Measurements from ENCODE around the gene MARK2. TPM values are rescaled to one million over a fixed set of nuclear protein-coding genes. Genes with fewer than 3 reads are reported as not detected.

Gene MARK2
- total and polyA plus RNA-seq, 11 donors, result 17.0 to 53.5 (median 37.5) TPM

DNA sequence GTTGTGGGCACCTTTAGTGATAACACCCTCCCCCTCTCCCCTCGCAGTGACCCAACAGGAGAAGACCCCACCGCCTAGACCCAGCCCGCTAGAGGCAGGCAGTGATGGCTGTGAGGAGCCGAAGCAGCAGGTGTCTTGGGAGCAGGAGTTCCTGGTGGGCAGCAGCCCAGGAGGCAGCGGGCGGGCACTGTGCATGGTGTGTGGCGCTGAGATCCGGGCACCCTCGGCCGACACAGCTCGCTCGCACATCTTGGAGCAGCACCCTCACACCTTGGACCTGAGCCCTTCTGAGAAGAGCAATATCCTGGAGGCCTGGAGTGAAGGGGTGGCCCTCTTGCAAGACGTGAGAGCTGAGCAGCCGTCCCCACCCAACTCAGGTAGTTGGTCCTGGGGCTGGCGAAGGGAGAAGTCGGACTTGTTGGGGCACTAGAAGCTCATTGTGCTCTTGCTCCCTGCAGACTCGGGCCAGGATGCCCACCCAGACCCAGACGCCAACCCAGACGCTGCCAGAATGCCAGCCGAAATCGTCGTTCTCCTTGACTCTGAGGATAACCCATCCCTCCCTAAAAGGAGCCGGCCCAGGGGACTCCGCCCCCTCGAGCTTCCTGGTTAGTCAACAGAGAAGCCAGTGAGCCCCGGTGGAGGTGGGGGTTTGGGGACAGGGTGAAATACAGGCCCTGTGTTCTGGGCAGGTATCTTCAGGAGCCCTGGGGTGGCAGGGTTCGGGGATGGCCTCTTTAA, 21.0 kb upstream of the MARK2 start:
- no peaks in the 10 kb centered on the region for H3K27me3 ChIP-seq
- DNase-seq (no peak), ATAC-seq (no peak)
- intact Hi-C loops (cut with DNase I), result no loop called here
- TF ChIP-seq, protein P1, sequence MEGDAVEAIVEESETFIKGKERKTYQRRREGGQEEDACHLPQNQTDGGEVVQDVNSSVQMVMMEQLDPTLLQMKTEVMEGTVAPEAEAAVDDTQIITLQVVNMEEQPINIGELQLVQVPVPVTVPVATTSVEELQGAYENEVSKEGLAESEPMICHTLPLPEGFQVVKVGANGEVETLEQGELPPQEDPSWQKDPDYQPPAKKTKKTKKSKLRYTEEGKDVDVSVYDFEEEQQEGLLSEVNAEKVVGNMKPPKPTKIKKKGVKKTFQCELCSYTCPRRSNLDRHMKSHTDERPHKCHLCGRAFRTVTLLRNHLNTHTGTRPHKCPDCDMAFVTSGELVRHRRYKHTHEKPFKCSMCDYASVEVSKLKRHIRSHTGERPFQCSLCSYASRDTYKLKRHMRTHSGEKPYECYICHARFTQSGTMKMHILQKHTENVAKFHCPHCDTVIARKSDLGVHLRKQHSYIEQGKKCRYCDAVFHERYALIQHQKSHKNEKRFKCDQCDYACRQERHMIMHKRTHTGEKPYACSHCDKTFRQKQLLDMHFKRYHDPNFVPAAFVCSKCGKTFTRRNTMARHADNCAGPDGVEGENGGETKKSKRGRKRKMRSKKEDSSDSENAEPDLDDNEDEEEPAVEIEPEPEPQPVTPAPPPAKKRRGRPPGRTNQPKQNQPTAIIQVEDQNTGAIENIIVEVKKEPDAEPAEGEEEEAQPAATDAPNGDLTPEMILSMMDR (IDR thresholded peaks at IDR 0.05), result no peak
- TF ChIP-seq POLR2A (IDR thresholded peaks at IDR 0.05), result no peak
- no peak overlapping the region for H3K4me3 ChIP-seq
- WGBS, 4 donors, result 77 to 91% (median 86%) methylated on average over 14 to 27 of the region's 27 CpGs
- peaks cover 3 to 63% (median 57%) of the 10 kb centered on the region in 9 donors for H3K36me3 ChIP-seq
- peaks cover 0 to 22% (median 15%) of the 10 kb centered on the region in 12 donors for H3K4me1 ChIP-seq
- H3K27ac ChIP-seq, result no peak overlapping the region
- H3K9me3 ChIP-seq, result no peaks in the 10 kb centered on the region

DNA sequence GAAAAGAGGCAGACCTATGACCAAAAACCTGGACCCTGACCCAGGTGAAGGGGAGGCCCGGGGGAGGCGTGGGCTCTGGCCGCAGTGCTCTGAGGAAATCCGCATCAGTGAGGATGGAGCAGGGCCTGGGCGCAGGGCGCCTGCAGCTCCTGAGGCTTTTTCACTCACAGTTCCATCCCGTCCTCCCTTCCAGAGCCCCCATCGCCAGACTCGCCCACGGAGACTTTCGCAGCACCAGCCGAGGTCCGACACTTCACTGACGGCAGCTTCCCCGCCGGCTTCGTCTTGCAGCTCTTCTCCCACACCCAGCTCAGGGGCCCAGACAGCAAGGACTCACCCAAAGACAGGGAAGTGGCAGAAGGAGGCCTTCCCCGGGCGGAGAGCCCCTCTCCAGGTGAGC, 20.3 kb upstream of the MARK2 start:
- Histone ChIP-seq H3K27ac (no peak overlapping the region), H3K4me1 (peaks cover 0 to 21% (median 15%) of the 10 kb centered on the region in 12 donors), H3K4me3 (no peak overlapping the region), H3K9me3 (no peaks in the 10 kb centered on the region), H3K36me3 (peaks cover 3 to 70% (median 62%) of the 10 kb centered on the region in 9 donors), H3K27me3 (no peaks in the 10 kb centered on the region)
- DNase-seq (no peak), ATAC-seq (no peak)
- TF ChIP-seq, protein P1 (IDR thresholded peaks at IDR 0.05), result no peak
- no peak for TF ChIP-seq POLR2A (IDR thresholded peaks at IDR 0.05)
- WGBS, 4 donors, result 94 to 97% (median 95%) methylated on average over 16 to 19 of the region's 19 CpGs
- intact Hi-C loops (cut with DNase I), result no loop called here

DNA sequence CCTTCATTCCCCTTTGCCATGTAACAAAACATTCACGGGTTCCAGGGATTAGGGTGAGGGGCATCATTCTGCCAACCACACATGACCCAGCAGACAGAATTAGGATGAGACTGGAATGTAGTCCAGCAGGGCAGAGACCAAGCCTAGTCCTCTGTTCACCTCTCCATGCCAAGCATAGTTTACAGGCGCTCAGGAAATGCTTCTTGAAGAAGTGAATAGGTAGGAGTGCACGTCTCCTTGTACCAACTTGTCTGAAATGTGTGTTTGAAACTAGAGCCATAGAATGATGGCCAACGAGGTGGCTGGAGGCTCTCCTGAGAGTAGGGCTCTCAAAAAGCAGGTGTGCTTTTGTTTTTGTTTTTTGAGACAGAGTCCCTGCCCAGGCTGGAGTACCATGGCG, 17.5 kb upstream of the MARK2 start:
- no peaks in the 10 kb centered on the region for H3K27me3 ChIP-seq
- peaks cover 3 to 95% (median 81%) of the 10 kb centered on the region in 9 donors for H3K36me3 ChIP-seq
- WGBS, 4 donors, result 90 to 94% (median 93%) methylated on average over 5 of the region's 5 CpGs

DNA sequence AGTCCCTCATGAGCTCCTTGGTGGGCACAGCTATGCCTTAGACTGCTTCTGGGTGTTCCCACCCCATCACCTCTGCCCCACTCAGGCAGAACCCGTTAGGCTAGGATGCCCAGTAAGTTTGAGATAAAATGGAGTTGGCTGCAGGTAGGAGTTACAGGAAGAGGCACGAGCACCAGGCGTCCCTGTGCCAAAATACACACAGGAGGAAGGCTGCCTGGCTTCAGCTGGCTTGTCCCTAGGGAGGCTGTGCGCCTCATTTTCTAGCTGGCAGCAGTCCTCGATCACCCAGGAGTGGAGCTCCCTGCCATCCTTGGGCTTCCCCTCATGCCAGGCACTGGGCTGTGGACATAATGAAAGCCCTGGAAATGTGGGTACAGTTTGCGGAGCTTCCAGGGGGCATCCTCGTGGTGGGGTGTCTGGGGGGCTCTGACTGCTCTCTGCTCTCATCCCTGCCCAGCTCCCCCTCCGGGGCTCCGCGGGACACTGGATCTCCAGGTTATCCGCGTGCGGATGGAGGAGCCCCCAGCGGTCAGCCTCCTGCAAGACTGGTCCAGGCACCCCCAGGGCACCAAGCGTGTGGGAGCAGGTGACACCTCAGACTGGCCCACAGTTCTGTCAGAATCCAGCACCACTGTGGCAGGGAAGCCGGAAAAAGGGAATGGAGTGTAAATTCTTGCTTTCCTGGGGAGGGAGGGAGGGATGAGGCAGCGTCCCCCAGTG, 12.3 kb upstream of the MARK2 start:
- no peaks in the 10 kb centered on the region for H3K4me1 ChIP-seq

More for the DNA sequence above, 17.5 kb upstream of the MARK2 start:
- ATAC-seq (no peak), DNase-seq (no peak)
- Histone ChIP-seq H3K27ac (no peak overlapping the region), H3K4me1 (peaks cover 0 to 4% (median 0%) of the 10 kb centered on the region in 12 donors), H3K4me3 (no peak overlapping the region), H3K9me3 (no peaks in the 10 kb centered on the region)
- intact Hi-C loops (cut with DNase I), result no loop called here
- no peak for TF ChIP-seq POLR2A (IDR thresholded peaks at IDR 0.05)
- TF ChIP-seq, protein P1 (IDR thresholded peaks at IDR 0.05), result no peak

More for the DNA sequence above, 12.3 kb upstream of the MARK2 start:
- no peaks in the 10 kb centered on the region for H3K27me3 ChIP-seq
- intact Hi-C loops (cut with DNase I), result no loop called here
- H3K36me3 ChIP-seq, result peaks cover 4 to 60% (median 53%) of the 10 kb centered on the region in 9 donors
- DNase-seq, result no peak
- no peak overlapping the region for H3K4me3 ChIP-seq
- no peak overlapping the region for H3K27ac ChIP-seq
- TF ChIP-seq, protein P1 (IDR thresholded peaks at IDR 0.05), result no peak
- no peak for TF ChIP-seq POLR2A (IDR thresholded peaks at IDR 0.05)
- H3K9me3 ChIP-seq, result no peaks in the 10 kb centered on the region
- WGBS, 4 donors, result 79 to 87% (median 81%) methylated on average over 16 to 17 of the region's 17 CpGs
- no peak for ATAC-seq

Data from heart left ventricle (tissue), 16 donors.